CD1c-positive myeloid dendritic cell (primary cell): Measurements from ENCODE around the gene ST6GALNAC5.
"Not testable (repeated sequence)": the region's sequence is repeated elsewhere in the genome, so short reads cannot be mapped to it uniquely, and the experiment has no call there.

ENCODE experiments used
- DNase-seq: peaks from one replicate; pipeline ENCODE4 v3.0.0-alpha.2; 2016; ENCODE audit errors: extremely low spot score

The ST6GALNAC5 gene

GRCh38 chr1:76867342-76868130, at the start of gene ST6GALNAC5:
TSS of gene ST6GALNAC5 (plus strand) at chr1:76867480.
- no peak for DNase-seq

GRCh38 chr1:76820028-76820427, 47.3 kb upstream of the ST6GALNAC5 start:
- DNase-seq: no peak

GRCh38 chr1:76822961-76823360, 44.3 kb upstream of the ST6GALNAC5 start:
- DNase-seq: not testable (repeated sequence)

GRCh38 chr1:76824106-76824505, 43.2 kb upstream of the ST6GALNAC5 start:
- DNase-seq: no peak

- no peak for DNase-seq
Observed at GRCh38 chr1:76826072-76826845, 41.0 kb upstream of the ST6GALNAC5 start.

- DNase-seq: no peak
Observed at GRCh38 chr1:76827066-76827465, 40.2 kb upstream of the ST6GALNAC5 start.

GRCh38 chr1:76830373-76830772, 36.9 kb upstream of the ST6GALNAC5 start:
- no peak for DNase-seq

GRCh38 chr1:76832521-76832920, 34.8 kb upstream of the ST6GALNAC5 start:
- DNase-seq: no peak

GRCh38 chr1:76833151-76833550, 34.1 kb upstream of the ST6GALNAC5 start:
- no peak for DNase-seq

- no peak for DNase-seq
Observed at GRCh38 chr1:76833856-76834255, 33.4 kb upstream of the ST6GALNAC5 start.

GRCh38 chr1:76835203-76835602, 32.1 kb upstream of the ST6GALNAC5 start:
- no peak for DNase-seq

GRCh38 chr1:76840278-76840677, 27.0 kb upstream of the ST6GALNAC5 start:
- no peak for DNase-seq

- DNase-seq: no peak
Observed at GRCh38 chr1:76841460-76841859, 25.8 kb upstream of the ST6GALNAC5 start.

- no peak for DNase-seq
Observed at GRCh38 chr1:76843821-76844464, 23.3 kb upstream of the ST6GALNAC5 start.

- DNase-seq: no peak
Observed at GRCh38 chr1:76854255-76854654, 13.0 kb upstream of the ST6GALNAC5 start.

- DNase-seq: no peak
Observed at GRCh38 chr1:76856104-76856503, 11.2 kb upstream of the ST6GALNAC5 start.

GRCh38 chr1:76857138-76857537, 10.1 kb upstream of the ST6GALNAC5 start:
- no peak for DNase-seq

GRCh38 chr1:76857973-76858372, 9.3 kb upstream of the ST6GALNAC5 start:
- DNase-seq: no peak

GRCh38 chr1:76861149-76861548, 6.1 kb upstream of the ST6GALNAC5 start:
- DNase-seq: no peak

- no peak for DNase-seq
Observed at GRCh38 chr1:76862447-76862846, 4.8 kb upstream of the ST6GALNAC5 start.

GRCh38 chr1:76864383-76864782, 2.9 kb upstream of the ST6GALNAC5 start:
- DNase-seq: no peak

- no peak for DNase-seq
Observed at GRCh38 chr1:76865696-76866286, 1.5 kb upstream of the ST6GALNAC5 start.
